Gastroesophageal sphincter (tissue), 3 donors: ENCODE measurements around the gene ICA1L.

ENCODE experiments used
- CTCF ChIP-seq, 4 experiments: fragments of 200-600 bp in 2 of 4; fragments of 450-650 bp in 2 of 4; sonication (generic) in 1 of 4; IDR thresholded peaks; one replicate each; pipeline ENCODE4 v1.5.1; 2017 to 2019; ENCODE audit warnings: antibody characterized with exemption in 4 of 4, mild to moderate bottlenecking in 2 of 4, moderate library complexity in 2 of 4
- POLR2A ChIP-seq, 2 donors: fragments of 450-650 bp; IDR thresholded peaks; one replicate each; pipeline ENCODE4 v1.6.1; 2017; ENCODE audit warnings: antibody characterized with exemption in 2 of 2, mild to moderate bottlenecking in 2 of 2, moderate library complexity in 1 of 2

GRCh38 chr2:202768273-202768672 lies 103.3 kb downstream of the ICA1L start:
- no peak for TF ChIP-seq CTCF (IDR thresholded peaks at IDR 0.05)
- no peak for TF ChIP-seq POLR2A (IDR thresholded peaks at IDR 0.05)
